ENCODE data around the gene ERP44.
"Not testable (repeated sequence)": the region's sequence is repeated elsewhere in the genome, so short reads cannot be mapped to it uniquely, and the experiment has no call there.

The ERP44 gene

DNA sequence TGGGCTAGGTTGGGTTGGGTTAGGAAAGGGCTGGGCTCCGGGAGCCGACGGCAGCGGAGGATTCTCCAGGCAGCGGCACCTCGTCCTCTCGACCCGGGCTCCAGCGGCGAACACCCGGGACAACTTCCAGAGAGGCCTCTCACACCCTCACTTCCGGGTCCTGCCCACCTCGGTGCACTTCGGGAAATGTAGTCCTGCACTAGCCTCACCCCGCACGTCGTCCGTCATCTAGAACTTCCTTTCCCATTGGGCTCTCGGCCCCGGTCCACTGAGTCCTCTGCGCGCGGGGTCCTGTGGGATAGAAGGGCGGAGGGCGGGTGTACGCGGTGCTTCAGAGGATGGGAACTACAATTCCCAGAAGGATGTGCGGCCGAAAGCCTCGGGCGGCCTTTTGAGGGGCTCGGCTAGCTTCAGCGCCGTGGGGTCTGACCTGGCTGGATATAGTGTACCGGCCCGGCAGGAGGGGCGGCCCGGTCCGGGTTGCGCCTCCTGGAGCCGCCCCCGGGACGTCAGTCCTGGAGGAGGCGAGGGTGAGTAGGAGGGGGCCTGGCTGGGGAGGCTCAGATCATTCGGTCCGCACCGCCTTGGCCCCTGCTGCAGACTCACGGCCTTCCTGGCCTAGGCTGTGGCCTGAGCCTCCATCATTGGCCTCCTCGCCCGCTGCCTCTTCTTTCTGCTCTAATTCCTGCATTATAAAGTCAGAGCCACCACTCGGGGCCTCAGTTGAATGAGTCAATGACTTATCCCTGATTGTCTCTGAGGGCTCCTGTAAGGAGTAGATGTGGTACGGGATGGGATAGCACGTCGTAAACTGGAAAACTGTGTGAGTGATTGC is at the start of gene ERP44, which contains the start of gene INVS:
TSS of gene ERP44 (minus strand) at position 114 of the 835 bp plus-strand sequence. CDS start 160 bp downstream, outside the sequence.
TSS of gene INVS (plus strand) at position 357 of the 835 bp plus-strand sequence. CDS start 5,279 bp downstream, outside the sequence.
- peak; percentile 98 for DNase-seq (ENCODE audit: low read depth, low spot score)

DNA sequence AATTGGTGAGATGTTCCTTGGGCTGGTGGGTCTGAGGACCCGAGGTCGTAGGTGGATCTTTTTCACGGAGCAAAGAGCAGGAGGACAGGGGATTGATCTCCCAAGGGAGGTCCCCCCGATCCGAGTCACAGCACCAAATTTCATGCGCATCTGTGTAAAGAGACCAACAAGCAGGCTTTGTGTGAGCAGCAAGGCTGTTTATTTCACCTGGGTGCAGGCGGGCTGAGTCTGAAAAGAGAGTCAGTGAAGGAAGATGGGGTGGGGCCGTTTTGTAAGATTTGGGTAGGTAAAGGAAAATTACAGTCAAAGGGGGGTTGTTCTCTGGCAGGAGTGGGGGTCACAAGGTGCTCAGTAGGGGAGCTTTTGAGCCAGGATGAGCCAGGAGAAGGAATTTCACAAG is 47.2 kb upstream of the ERP44 start:
- not testable (repeated sequence) for DNase-seq (ENCODE audit: low read depth, low spot score)

DNA sequence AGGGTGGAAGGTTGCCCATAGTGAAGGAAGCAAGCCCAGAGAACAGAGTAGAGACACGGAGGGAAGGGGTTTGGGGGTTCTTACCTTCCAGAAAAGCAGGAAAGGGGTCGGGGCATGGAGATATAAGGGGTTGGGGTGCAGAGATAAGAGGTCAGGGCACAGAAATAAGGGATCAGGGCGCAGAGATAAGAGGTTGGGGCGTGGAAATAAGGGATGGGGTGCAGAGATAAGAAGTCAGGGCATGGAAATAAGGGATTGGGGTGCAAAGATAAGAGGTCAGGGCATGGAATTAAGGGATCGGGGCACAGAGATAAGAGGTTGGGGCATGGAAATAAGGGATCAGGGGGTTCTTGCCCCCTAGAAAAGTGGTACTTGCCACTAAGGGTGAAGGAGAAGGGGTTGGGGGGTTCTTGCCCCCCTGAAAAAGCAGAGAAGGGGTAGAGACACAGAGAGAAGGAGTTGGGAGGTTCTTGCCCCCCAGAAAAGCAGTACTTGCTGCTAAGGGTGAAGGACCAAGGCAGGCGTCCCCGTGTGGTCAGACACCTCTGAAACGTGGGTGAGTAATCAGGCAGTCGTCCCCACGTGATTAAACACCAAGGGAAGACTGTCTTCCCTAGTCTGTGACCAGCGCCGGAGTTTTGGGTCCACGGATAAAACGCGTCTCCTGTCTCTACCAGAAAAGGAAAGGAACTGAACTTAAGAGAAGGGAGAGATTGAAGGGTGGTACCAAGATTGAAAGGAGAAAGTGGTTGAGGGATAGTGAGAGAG is 46.6 kb upstream of the ERP44 start:
- DNase-seq (ENCODE audit: low read depth, low spot score): not testable (repeated sequence)

DNA sequence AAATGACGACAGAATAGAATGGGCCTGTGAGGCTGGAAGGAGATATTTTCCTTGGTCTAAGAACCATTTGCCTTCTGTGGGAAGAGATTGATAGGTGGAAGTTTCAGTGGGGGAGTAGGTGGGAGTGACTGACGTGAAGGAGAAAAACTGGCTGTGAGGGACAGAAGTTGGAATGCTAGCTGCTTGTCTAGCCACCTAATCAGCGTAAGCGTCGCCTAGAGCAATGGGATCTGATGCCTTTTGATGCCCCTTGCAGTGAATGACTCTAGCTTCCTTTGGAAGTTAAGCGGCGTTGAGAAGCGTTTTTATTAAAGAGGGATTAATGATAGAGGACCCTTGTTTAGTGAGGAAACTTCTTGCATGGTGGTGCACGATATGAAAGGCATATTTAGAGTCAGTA is 43.1 kb upstream of the ERP44 start:
- not testable (repeated sequence) for DNase-seq (ENCODE audit: low read depth, low spot score)

DNA sequence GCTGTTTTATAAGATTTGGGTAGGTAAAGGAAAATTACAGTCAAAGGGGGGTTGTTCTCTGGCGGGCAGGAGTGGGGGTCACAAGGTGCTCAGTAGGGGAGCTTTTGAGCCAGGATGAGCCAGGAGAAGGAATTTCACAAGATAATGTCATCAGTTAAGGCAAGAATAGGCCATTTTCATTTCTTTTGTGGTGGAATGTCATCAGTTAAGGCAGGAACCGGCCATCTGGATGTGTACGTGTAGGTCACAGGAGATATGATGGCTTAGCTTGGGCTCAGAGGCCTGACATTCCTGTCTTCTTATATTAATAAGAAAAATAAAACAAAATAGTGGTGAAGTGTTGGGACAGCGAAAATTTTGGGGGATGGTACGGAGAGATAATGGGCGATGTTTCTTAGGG is 41.5 kb upstream of the ERP44 start:
- DNase-seq (ENCODE audit: low read depth, low spot score): not testable (repeated sequence)

DNA sequence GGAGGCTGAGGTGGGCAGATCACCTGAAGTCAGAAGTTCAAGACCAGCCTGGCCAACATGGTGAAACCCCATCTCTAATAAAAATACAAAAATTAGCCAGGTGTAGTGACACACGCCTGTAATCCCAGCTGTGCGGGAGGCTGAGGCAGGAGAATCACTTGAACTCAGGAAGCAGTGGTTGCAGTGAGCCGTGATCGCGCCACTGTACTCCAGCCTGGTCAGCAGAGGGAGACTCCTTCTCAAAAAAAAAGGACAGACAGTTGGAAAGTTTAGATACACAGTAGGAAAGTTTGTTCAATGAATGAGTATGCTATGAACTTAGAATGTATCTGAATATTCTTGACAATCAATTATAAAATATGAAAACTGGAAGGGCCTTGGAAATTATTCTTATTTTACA is 38.0 kb upstream of the ERP44 start:
- DNase-seq (ENCODE audit: low read depth, low spot score): not testable (repeated sequence)

DNA sequence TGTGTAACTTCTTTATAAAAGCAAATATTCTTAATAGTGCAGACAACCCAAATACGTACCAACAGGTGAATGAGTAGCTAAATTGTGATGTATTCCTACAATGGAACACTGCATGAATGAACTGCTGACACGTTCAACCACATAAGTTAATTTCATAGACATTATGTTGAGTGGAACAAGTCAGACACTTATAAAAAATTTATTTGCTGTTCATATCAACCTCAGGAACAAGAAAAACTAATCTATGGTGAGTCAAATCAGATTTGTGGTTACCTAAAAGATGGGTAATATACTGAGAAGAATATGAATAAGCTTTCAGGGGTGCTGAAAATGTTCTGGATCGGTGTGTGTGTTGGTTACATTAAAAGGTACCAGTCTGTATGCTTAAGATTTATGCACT is 35.9 kb upstream of the ERP44 start:
- DNase-seq (ENCODE audit: low read depth, low spot score): no peak

DNA sequence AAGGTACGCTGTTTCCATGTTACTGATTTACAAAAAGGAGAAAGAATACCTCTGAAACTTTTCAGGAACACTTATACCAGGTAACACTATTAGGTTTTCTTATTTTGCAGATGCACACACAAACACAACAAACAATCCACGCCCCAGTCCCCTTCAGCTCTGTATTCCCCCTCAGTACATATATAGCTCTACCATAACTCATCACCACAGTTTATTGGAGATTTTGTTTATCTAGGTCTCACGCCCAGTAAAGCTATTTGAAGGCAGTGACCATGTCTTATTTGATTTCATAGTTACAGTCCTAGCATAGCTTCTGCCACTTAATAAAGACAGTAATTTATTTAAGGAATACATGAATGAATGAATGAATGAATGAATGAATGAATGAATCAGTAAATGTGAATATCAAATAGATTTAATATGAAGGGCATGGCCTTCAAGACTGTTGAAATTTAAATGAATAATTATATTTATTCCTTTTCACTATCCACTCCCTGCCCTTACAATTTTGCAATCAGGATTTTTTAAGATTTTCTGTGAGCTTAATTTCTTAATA is 33.2 kb upstream of the ERP44 start:
- DNase-seq (ENCODE audit: low read depth, low spot score): no peak

DNA sequence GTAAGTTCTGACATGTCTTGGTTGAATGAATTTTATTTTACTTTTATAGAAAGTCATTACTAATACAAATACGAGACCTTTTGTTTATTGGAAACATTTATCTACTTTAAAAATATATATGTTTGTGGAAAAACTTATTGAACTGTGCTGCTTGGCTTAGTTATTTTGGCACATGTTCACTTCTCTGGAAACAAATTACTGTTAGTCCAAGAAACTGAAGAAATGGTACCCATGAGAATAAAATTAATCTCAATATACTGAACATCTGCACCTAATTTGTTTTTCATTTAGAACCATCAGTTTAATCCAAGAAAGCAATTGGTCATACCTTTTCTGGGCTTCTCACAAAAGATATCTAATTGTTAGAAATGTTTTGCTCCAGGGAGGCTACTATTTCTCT is 32.4 kb upstream of the ERP44 start:
- no peak for DNase-seq (ENCODE audit: low read depth, low spot score)

DNA sequence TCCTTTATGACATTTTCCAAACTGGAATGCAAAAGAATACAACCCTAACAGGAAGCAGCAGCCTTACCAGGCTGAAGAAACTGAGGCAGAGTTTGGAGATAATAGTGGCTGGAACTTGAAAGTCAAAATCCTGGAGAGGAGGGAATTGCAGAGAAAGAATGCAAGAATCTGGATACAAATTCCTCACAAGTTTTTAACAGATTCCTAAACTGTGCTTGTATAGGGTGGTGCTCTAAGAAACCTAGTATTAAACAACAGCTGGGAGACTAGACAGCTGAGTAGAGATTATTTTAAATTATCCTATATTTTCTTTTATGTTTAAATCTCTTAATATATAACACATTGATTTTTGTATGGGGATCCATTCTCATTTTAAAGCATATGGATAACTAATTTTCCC is 31.0 kb upstream of the ERP44 start:
- no peak for DNase-seq (ENCODE audit: low read depth, low spot score)

DNA sequence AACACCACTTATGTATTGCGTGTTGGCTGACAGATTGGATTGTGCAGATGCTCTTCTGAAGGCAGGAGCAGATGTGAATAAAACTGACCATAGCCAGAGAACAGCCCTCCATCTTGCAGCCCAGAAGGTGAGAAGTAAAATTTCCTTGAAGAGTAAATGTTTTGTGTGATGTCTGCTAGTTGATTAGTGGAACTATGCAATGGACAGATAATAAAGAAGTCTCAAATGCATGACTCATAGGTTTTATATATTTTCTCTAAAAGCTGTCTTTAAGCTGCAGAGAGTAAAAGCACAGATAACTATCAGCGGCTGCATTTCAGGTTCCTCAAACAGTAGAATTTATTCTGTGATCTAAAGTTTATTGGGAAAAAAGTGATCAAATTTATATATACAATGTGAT is 27.6 kb upstream of the ERP44 start:
- no peak for DNase-seq (ENCODE audit: low read depth, low spot score)

DNA sequence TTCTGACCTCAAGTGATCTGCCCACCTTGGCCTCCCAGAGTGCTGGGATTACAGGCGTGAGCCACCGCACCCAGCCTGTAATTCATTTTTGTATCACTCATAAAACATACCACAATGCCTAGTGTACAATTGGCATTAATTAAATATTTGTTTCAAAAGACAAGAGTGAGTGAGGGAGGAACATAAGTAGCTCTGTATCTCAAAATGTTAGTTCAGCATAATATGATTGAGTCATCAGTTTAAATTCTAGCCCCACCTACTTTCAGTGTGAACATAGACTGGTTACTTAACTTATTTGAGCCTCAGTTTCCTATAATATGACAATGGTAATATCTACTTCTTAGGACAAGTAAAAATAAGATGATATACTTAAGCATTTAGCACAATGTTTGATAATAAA is 27.1 kb upstream of the ERP44 start:
- DNase-seq (ENCODE audit: low read depth, low spot score): no peak

DNA sequence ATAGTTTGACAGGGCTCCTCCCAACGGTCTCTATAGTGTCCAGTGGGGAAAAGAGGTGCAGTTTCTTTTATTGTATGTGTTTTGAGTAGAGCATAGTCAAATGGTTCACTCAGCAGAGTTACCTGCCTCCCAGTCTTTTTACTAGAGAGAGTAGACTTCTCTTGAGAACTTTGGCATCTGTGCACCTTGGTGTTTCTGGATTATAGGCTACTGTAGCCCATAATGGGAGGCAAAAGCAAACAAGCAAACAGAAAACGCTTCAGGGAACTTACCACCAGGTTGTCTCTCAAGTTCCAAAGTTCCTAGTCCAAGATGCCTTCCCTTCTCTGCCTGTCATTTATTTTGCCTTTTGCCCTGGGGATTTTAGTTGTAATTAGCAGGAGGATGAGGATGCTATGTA is 26.4 kb upstream of the ERP44 start:
- no peak for DNase-seq (ENCODE audit: low read depth, low spot score)

DNA sequence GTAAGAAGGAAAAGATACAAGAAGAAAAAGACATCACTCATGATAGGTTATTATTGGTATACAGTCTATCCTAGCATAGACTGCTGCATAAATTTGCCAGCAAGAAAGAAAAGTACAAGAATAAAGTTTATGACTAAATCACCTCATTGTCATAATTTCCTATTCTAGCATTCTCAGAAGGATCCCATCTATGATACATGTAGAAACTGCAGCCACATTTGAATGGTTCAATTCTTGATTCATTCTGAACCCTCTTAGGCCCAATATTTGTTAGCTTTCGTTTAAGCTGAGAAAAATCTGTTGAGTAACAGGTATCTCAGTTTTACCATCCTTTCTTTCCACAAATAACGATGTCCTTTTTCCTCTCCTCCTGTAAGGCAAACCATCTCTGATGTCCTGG is 21.5 kb upstream of the ERP44 start:
- DNase-seq (ENCODE audit: low read depth, low spot score): no peak

DNA sequence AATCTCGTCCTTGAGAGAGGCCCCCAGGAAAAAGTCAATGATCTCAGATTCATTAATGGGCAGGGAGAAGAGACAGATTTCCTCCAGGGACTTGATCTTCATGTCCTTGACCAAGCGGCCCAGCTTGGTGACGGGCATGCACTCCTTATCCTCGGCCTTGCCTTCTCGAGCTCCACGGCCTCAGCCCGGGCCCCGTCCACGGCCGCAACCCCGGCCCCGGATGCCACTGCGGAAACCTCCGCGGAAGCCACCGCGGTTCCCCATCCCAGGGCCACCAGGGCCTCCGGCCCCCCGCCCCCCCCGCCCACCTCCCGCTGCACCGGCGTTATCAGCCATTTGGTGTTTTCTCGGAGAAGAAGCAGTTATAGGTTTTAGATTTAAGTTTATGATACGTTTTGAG is 18.5 kb upstream of the ERP44 start:
- no peak for DNase-seq (ENCODE audit: low read depth, low spot score)

DNA sequence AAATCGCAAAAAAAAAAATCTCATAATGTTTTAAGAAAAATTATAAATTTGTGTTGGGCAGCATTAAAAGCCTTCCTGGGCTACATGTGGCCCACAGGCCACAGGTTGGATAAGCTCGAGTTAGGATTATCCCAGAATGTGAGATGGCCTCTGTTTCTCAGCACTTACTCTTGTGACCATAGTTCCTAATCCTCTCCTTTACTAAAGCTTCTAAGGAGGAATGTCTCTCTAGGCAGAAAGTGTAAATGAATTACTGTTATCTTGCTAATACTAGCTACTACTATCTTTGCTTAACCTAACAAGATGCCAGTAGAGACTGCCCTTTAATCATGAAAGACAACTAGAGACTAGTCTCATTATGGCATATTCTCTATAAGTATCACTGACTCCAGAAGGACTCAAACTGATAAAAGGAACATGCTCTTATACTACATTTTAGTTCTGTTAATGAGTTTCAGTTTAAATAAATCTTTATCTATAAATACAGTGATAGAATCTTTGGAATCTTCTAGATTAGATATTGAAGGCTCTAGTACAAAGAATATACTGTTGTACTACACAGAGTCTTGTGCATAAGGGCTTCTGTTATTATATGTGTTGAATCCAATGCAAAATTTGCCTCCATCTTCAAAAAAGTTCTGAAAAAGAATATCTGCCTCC is 14.0 kb upstream of the ERP44 start:
- no peak for DNase-seq (ENCODE audit: low read depth, low spot score)

DNA sequence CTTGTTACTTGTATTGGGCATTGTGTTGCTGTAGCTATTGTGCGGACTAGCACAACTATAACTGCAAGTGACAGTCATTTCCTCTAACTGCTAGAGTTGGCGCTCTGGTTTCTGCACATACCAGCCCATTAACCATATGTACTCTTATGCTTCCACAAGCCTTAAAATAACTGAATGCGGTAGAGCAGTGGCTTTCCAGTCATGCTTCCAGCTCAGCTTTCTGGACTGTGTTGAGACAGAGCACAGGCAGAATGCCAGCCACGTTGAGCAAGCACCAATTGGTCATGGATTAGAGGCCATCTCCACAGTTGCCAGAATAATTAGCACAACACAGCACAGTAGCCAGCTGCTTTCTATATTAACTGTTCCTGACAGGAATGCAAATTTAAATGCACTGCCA is 12.4 kb upstream of the ERP44 start:
- DNase-seq (ENCODE audit: low read depth, low spot score): no peak

DNA sequence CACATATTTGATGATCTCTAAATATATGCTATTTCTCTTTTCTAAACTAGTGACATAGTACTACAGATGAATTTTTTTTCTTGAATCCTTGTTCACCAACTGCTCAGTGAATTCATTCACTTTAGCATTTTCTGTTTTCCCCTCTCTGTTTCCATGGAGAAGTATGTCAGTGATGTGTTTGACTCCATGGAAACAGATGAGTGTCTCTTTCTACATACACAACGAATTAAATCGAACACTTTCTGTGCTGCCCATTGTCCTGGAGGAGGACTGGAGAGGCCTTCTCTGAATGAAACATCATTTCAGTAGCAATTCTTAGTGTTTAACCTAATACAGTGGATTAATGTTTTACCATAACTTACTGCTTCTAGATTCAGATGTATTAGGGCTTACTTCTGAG is 9.8 kb upstream of the ERP44 start:
- no peak for DNase-seq (ENCODE audit: low read depth, low spot score)

DNA sequence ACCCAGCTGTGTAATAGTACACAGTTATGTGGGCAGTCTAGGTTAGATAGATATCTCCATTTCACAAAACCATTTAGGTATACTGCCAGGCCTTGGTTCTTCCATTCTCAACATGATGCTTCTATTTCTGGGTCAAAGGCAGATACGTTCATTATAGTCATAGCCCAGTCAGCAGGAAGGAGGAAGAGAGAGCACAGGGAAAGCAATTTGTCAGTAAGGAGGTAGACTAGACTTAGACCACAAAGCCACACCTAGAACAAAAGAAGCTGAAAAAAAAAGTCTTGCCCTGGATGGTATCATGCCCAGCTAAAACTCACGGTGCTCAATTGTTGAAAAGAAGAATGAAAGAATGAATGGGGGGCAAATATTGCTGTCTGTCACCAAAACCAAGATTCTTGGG is 7.8 kb upstream of the ERP44 start:
- no peak for DNase-seq (ENCODE audit: low read depth, low spot score)

DNA sequence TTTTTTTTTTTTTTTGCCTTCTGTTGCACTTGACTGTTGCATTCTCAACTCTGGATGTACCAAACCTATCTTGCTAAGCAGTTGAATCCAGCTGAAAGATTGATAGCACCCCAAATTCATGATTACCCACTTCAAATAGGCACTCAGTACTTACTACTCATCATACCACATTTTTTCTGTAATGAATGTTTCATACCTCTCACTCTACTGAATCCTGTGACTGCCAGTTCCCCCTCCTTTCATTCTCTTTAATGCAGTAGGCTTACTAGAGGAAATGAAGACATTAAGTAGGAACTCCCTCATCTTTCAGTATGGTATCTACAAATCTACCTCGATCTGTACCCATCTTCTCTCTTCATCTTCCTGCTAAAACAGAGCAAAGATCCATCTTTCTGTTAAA is 7.1 kb upstream of the ERP44 start:
- DNase-seq (ENCODE audit: low read depth, low spot score): no peak

DNA sequence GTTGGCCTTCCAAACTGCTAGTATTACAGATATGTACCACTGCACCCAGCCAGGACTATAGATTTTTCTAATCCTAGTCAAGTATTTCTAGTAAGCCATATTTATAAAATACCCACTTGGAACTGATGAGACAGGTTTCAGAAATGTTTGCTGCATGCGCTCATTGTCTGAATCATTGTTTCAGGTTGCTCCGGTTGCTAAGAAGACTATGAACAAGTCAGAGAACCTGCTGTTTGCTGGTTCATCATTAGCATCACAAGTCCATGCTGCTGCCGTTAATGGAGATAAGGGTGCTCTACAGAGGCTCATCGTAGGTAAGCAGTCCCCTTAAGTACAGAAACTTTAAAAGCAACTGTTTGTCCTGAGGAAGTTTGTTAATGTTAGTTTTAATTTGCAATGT is 5.5 kb upstream of the ERP44 start:
- no peak for DNase-seq (ENCODE audit: low read depth, low spot score)

DNA sequence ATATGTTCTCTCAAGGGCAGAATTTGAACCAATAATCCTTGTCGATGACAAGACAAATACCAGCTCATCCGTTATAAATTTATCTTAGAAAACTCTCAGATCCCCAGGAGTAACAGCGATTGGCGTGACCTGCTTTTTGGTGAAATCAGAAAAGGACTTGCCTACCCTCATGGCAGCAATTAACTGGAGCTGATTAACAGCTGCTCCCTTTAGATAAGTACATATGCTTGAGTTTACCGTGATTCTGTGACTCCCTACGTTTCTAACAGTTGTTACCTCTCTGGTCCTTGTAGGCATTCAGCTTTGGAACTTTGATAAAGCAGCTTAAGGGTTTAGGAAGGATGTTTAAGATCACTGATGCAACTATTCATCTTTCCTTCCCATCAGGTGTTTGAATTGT is 2.8 kb upstream of the ERP44 start:
- DNase-seq (ENCODE audit: low read depth, low spot score): no peak

Measured in activated CD4-positive, CD25-positive, alpha-beta regulatory T cell treated with anti-CD3 and anti-CD28 coated beads, Interleukin-2, amount 50 U/mL, for 16 hours (primary cell).